Measurements from ENCODE around the gene WDCP. TPM values are rescaled to one million over a fixed set of nuclear protein-coding genes. Genes with fewer than 3 reads are reported as not detected.
"Not testable (repeated sequence)": the region's sequence is repeated elsewhere in the genome, so short reads cannot be mapped to it uniquely, and the experiment has no call there.

WDCP gene, protein sequence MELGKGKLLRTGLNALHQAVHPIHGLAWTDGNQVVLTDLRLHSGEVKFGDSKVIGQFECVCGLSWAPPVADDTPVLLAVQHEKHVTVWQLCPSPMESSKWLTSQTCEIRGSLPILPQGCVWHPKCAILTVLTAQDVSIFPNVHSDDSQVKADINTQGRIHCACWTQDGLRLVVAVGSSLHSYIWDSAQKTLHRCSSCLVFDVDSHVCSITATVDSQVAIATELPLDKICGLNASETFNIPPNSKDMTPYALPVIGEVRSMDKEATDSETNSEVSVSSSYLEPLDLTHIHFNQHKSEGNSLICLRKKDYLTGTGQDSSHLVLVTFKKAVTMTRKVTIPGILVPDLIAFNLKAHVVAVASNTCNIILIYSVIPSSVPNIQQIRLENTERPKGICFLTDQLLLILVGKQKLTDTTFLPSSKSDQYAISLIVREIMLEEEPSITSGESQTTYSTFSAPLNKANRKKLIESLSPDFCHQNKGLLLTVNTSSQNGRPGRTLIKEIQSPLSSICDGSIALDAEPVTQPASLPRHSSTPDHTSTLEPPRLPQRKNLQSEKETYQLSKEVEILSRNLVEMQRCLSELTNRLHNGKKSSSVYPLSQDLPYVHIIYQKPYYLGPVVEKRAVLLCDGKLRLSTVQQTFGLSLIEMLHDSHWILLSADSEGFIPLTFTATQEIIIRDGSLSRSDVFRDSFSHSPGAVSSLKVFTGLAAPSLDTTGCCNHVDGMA
- 10 to 100 TPM in 6 of 10 donors, 1 to 10 TPM in 4; 8.3 to 12.2 (median 10.4) TPM for polyA plus RNA-seq (ENCODE audit: insufficient read length in 10 of 10)
- long read RNA-seq, donor 1, partial matches to known transcripts = 7 of 9 reads
- long read RNA-seq, donor 1, other reads (novel, unspliced or antisense) = 0 of 9 reads
- long read RNA-seq, donor 2, partial matches to known transcripts = 0 of 4 reads
- long read RNA-seq, donor 2, other reads (novel, unspliced or antisense) = 0 of 4 reads
- long read RNA-seq, donor 3 = 0 reads
- long read RNA-seq, donor 4, partial matches to known transcripts = 0 of 1 reads
- long read RNA-seq, donor 4, other reads (novel, unspliced or antisense) = 0 of 1 reads
- long read RNA-seq, donor 5, partial matches to known transcripts = 6 of 6 reads
- long read RNA-seq, donor 5, other reads (novel, unspliced or antisense) = 0 of 6 reads
- long read RNA-seq, donor 6, partial matches to known transcripts = 0 of 2 reads
- long read RNA-seq, donor 6, other reads (novel, unspliced or antisense) = 0 of 2 reads
- long read RNA-seq, donor 7 = 0 reads
- long read RNA-seq, donor 8 = 0 reads
- long read RNA-seq, donor 9 = 0 reads

DNA sequence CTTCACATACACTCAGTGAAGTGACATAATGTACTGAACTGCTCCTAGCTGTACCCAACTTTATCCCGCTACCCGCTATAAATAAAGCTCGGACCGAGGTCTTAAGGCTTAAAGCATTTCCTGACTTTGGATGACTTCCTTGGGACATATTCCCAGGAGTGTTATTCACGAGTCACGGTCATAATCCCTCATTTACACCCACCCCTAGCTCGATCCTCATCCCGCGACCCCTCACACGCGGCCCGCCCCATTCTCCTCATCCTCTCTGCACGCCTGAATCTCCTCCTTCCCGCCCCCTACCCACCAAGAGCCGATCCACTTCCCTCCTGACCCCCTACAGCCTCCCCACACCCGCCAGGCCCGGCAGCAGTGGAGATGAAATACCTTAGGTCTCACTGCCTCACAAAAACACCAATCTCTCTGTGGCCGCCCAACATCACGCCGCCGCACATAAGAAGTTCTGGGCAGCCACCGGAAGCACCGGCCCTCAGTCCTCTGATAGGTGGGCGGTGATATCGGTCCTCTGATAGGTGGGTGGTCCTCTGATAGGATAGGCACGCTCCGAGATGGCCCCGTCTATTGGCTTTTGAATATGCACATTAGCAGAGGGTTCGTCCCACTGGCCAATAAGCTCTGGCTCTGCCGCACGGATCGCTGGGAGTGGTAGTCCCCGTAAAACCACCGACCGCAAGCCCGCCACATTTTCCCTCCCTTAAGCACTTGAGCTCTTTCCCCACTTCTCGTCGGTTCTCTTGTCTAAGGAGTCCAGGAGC lies at the start of gene WDCP:
Gene WDCP, minus strand, starts transcription at position 462 of the 773 bp plus-strand sequence. CDS start 7,897 bp downstream, outside the sequence.
- peak; percentile 96 to 98 (median 98) for DNase-seq

DNA sequence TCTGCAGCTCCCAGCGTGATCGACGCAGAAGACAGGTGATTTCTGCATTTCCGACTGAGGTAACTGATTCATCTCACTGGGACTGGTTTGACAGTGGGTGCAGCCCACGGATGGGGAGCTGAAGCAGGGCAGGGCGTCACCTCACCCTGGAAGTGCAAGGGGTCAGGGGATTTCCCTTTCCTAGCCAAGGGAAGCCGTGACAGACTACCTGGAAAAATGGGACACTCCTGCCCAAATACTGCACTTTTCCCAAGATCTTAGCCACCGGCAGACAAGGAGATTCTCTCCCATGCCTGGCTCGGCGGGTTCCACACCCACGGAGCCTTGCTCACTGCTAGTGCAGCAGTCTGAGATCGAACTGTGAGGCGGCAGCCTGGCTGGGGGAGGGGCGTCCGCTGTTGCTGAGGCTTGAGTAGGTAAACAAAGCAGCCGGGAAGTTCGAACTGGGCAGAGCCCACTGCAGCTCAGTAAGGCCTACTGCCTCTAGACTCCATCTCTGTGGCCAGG lies 48.0 kb upstream of the WDCP start:
- DNase-seq = not testable (repeated sequence)

DNA sequence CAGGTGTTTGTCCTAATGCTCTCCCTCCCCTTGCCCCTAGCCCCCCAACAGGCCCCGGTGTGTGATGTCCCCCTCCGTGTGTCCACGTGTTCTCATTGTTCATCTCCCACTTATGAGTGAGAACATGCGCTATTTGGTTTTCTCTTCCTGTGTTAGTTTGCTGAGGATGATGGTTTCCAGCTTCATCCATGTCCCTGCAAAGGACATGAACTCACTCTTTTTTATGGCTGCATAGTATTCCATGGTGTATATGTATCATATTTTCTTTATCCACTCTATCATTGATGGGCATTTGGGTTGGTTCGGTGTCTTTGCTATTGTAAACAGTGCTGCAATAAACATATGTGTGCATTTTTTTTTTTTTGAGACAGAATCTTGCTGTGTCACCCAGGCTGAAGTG lies 46.1 kb upstream of the WDCP start:
- not testable (repeated sequence) for DNase-seq

DNA sequence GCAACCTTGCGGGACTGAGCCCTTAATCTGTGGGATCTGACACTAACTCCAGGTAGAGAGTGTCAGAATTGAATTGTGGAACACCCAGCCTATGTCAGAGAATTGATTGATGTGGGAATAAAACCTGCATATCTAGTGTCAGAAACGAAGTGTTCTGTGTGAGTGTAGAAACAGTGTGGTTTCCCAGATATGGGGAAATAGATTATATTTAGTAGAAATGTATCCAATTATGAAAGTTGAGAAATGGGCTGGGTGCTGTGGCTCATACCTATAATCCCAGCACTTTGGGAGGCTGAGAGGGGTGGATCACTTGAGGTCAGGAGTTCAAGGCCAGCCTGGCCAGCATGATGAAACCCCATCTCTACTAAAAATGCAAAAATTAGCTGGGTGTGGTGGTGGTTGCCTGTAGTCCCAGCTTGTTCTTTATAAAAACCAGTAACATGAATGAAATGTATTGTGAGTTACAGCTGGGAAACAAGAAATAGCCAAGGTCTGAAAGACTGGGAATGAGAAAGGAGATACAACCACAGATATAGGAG lies 41.7 kb upstream of the WDCP start:
- DNase-seq = no peak

DNA sequence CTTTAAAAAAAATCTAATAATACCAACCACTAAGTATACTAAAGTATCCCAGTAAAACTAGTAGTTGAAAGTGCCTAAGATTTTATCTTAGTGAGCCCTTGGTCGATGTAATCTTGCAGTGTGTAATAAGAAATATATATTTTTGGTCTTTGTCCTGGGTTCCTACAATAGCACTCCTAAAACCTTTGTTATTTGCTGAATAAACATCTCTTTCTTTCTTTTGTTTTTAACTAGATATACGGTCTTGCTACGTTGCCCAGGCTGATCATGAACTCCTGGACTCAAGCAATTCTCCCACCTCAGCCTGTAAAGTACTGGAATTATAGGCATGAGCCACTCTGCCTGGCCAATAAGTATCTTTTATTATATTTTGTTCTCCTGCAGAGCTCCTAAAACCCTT lies 39.8 kb upstream of the WDCP start:
- DNase-seq = no peak

DNA sequence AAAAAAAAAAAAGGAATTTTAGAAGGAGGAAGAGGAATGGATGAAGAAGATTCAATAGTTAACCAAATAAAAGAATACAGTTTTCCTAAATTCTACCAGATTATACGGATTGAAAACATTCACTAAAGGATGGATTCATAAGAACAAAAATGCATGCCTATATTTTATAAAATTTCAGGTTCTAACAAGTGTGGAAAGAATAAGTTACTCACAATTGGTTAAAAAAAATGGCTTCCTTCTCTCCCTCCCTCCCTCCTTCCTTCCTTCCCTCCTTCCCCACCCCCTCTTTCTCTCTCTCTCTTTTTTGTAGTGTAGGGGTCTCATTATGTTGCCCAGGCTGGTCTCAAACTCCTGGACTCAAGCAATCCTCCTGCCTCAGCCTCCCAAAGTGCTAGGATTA lies 39.0 kb upstream of the WDCP start:
- DNase-seq = no peak

DNA sequence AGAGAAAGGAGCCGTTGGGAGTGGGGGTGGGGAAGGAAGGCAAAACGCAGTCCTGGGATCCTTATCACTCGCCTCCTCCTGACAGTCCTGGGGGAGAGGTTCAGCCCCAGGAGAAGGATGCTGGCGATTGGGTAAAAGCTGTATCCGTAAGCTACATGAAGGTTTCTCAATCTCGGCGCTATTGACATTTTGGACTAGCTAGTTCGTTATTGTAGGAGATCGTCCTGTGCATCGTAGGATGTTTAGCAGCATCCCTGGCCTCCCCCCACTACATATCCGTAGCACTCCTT lies 38.0 kb upstream of the WDCP start:
- no peak for DNase-seq

DNA sequence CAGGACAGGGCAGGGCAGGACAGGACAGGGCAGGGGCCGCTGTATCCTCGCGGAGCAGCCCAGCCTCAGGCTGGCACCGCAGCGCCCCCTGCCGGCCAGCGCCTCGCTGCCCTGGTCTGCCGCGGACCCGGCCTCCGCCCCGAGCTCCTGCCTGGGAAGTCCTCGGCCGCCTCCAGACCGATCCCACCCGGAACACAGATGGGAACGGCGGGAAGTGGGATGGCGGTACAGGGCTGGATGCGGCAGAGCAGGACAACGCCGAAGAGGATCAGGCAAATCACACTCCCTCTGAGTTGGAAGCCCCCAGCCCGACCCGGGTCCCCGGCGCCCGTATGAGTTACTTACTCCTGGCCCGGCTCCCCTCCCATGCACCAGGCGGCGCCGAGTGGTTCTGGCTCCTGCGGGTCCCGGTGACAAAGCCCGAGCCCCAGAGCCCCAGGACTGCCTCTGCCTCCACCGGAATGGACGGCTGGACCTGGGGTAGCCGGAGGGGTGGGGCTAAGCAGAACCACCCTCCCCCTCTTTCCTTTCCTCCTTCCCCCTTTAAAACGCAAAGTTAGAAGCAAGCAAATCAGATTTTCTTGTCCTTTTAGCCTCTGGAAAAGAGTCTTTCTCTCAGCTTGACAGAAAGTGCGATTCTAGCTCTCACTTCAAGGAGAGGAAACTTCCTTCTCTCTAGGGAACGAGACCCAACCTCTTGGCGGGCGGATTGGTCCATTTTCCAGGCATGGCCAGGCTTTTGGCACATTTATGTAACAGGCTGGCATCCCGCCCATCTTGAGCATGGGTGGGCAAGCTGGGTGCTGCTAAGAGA lies 37.4 kb upstream of the WDCP start, which contains the start of gene TP53I3:
Gene TP53I3, minus strand, starts transcription at position 449 of the 814 bp plus-strand sequence. CDS start 508 bp downstream, outside the sequence.
- DNase-seq = peak; percentile 90 to 98 (median 96)

DNA sequence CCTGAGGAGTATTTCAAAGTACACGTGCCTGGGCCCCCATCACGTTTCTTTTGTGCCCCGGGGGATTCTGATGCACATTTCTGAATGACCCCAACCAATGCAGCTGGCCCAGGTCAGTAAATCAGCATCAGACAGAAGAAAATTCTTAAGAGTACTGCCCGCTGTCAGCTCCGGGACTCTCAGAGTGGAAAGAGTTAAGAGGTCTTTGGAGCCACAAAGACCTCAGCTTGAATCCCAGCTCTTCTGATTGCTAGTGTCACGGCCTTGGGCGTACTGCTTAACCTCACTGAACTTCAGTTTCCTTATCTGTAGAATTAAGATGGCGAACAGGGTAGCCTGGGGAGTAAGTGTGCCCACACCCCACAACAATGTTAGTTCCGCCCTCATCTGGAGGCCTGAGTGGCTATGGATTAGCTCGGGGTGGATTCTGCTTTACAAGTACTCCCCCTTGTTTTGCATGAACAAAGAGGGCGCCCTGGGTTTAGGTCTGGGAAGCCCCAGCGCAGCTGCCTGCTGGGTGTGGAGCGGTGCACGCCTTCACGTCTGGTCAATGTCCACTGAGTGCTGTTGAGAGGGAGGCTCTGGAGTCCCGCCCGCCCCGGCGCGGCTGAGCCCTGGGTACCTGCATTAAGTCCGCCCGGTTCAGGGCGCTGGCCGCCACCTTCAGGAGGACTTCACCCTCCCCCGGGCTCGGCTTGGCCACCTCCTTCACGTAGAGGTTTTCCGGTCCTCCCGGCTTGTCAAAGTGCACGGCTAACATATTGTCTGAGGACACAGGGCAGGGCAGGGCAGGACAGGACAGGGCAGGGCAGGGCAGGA lies 36.6 kb upstream of the WDCP start:
- peak; percentile 79 to 94 (median 79) for DNase-seq

DNA sequence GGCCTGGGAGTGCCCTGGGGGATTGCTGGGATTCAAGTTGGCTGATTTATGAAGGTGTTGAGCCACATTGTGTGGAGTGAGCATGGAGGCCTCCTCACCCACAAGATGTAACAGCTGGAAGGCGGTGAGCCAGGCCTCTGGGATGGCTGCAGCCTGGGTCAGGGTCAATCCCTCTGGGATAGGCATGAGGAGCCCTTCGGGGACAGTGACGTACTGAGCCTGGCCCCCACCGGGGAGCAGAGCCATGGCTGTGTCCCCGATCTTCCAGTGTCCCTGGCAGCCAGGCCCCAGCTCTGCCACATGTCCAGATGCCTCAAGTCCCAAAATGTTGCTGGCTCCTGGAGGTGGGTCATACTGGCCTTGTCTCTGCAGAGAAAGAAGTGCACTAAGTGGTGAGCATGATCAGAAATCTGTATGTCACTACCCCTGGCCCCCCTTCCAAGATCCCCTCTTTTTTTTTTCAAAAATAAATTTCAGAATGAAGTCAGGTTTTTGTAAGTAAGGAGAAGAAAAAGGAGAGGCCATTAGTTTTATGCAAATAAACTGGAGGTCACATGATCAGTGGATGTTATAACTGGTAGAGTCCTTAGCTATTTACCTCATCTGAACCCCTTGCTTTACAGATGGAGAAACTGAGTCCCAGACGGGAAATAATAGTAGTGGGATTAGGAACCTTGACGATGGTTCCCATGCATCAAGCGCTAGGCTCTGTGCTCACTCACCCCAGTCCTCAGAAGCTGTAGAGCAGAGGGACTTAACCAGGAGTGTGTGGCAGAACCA lies 35.8 kb upstream of the WDCP start:
- DNase-seq = no peak

DNA sequence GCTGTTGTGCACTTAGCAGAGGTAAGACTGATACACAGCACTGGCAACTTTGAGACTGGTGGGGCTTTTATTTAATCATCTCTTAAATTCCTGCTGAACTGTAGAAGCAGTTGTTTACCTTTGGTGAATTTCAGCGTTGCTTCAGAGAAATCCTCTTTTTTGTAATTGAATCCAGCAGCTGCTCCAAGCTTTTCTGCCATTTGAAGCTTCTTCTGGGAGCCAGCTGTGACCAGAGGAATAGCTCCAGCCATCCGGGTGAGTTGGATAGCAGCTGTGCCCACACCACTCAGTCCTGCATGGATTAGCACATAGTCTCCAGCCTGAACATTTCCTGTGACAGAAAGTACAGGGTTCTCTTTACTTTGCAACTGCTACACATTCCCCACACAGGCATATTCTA lies 33.5 kb upstream of the WDCP start:
- DNase-seq = peak in 1 of 3 donors; percentile 54

DNA sequence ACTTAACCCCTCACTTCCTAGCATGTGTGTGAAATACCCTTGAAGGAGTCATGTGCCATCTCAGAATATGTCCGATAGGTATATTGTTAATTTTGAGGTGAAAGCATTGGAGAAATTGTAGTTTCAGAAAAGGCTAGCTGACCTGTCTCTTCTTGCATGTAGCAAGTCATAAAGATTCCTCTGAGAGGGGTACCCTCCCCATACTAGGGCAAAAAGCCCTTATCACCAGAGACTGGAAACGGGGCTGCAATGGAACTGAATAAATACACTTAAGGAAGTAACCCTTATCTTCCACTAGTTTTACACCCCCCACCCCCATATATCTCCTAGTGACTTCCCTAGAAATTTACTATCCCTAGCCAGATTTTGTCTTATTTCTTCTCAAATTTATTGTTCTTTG lies 30.7 kb upstream of the WDCP start:
- no peak for DNase-seq

DNA sequence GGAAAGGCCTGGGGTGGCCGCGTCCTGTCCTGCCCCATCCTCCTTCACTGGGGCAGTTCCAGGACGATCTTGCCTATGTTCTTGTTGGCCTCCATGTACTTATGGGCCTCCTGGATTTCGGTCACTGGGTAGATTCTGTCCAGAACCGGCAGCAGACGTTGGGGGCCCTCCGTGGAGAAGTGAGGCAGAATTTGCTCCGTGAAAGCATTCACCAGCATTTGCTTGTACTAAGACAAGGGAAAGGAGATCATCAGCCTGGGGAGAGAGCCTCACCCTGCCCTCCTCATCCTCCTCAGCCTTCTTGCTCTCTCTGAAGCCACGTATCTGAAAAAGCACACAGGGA lies 30.3 kb upstream of the WDCP start:
- DNase-seq = peak in 1 of 3 donors; percentile 13

DNA sequence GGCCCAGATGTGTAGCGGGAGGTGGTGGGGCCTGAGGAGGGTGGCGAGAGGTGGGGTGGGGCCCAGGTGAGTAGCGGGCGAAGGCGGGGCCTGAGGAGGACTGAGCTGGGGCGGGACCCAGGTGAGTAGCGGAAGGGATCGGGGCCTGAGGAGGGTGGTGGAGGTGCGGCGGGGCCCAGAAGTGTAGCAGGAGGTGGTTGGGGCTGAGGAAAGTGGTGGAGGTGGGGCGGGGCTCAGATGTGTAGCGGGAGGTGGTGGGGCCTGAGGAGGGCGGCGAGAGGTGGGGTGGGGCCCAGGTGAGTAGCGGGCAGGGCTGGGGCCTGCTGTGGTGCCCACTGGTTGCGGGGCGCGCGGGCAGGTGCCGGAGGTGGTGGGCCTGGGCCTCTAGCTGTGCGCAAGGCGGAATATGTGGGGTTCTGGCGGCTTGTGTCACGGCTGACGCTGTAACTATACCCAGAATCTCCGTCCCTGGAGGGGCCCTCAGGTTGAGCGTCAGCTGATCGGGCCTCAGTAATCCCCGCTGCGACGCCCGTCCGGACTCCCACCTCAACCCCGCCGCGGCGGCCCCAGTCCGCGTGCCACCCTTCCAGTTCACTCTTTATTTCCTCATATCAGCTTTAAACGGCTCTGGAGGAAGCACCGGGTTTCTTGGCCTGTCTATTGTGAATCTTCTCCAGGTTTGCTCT lies 29.8 kb upstream of the WDCP start:
- peak in 2 of 3 donors; percentile 11 to 64 for DNase-seq

DNA sequence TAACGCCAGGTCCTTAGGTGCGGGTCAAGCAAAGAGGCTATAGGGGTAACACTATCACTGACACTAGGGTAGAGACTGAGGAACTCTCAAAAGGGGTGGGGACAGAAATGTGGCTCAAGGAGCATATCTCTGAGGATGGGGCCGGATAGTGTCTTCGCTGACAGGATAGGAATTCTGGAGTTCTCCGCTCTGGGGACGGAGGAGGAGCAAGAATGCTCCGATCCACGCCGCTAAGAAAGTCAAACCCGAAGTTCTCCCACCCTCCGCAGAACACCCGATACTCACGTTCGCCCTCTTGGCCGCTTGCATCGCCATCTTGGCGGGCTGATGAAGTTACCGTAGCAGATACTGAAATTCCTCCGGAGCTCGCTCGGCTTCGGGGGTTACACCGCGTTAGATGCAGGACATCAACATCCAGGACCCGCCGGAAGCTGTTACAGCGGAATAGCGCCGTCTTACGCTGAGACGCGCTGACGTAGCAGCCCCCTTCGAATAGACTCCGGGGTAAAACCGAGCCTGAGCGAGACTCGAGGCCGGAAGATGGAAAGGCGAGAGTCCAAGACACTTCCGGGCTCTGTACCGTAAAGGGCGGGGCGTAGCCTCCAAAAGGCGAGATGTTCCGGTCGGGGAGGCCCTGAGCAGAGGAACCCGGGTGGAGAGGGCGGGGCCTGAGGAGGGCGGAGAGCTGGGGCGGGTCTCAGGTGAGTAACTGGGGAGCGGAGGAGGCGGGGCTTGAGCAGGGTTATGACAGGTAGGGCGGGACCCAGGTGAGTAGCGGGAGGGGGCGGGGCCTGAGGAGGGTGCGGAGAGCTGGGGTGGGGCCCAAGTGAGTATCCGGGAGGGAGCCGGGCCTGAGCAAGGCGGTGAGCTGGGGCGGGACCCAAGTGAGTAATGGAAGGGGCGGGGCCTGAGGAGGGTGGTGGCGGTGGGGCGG lies 29.0 kb upstream of the WDCP start, which contains the start of gene SF3B6:
Gene SF3B6, minus strand, starts transcription at position 412 of the 934 bp plus-strand sequence. Its CDS starts 97 bp downstream, at position 315.
- peak; percentile 98 to 99 (median 98) for DNase-seq

DNA sequence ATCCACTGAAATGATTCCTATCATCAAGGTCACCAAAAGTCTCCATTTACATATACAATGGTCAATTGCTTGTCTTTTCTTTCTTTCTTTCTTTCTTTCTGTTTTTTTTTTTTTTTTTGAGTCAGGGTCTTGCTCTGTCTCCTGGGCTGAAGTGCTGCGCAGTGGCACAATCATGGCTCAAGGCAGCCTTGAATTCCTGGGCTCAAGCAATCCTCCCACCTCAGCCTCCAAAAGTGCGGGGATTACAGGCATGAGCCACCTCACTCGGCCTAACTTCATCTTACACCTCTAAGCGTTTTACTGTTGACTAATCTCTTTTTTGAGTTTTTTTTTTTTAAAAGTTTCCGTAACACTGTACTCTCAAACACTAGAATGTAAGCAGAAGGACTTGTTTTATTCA lies 28.1 kb upstream of the WDCP start:
- DNase-seq = no peak
